Activated CD4-positive, alpha-beta T cell treated with anti-CD3 and anti-CD28 coated beads, Interleukin-2, amount 50 U/mL, for 48 hours (primary cell): Measurements from ENCODE around the gene SLC25A25.

ENCODE experiments used
- DNase-seq, 2 experiments: peaks; one replicate each; pipeline ENCODE4 v3.0.0-alpha.2; 2020

The SLC25A25 gene

GRCh38 chr9:128077847-128078503 is 9.9 kb downstream of the SLC25A25 start:
- DNase-seq, result no peak

- no peak for DNase-seq
These were observed 10.7 kb downstream of the SLC25A25 start for GRCh38 chr9:128078504-128079434.

- no peak for DNase-seq
These were observed 12.2 kb downstream of the SLC25A25 start for GRCh38 chr9:128080206-128080605.

- DNase-seq, result no peak
These were observed 13.0 kb downstream of the SLC25A25 start for GRCh38 chr9:128081056-128081455.

DNA sequence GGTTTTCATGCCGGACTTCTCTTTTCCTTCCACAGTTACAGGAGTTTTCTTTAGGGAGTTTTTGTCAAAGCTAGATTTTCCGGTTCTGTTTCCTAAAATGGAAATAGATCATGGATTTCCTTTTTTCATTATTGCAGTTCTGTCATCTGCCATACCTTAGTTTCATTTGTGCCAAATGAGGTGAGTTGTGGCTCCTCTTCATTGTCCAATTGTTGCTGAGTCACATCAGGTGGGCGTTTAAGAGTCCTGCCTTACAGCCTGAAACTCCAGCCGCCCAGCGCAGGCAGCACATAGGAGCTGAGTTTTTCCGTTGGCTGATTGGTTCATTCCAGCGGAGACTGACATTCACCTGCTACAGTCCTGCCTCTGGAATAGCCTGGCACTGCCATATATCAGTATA is 14.1 kb downstream of the SLC25A25 start:
- no peak for DNase-seq

- no peak for DNase-seq
These were observed 16.7 kb downstream of the SLC25A25 start for GRCh38 chr9:128084746-128085145.

GRCh38 chr9:128085943-128086342 is 17.9 kb downstream of the SLC25A25 start:
- no peak for DNase-seq

GRCh38 chr9:128087262-128087661 is 19.2 kb downstream of the SLC25A25 start:
- DNase-seq, result no peak

- no peak for DNase-seq
These were observed 20.4 kb downstream of the SLC25A25 start for GRCh38 chr9:128088253-128088945.

GRCh38 chr9:128089299-128089698 is 21.3 kb downstream of the SLC25A25 start:
- DNase-seq, result no peak

DNA sequence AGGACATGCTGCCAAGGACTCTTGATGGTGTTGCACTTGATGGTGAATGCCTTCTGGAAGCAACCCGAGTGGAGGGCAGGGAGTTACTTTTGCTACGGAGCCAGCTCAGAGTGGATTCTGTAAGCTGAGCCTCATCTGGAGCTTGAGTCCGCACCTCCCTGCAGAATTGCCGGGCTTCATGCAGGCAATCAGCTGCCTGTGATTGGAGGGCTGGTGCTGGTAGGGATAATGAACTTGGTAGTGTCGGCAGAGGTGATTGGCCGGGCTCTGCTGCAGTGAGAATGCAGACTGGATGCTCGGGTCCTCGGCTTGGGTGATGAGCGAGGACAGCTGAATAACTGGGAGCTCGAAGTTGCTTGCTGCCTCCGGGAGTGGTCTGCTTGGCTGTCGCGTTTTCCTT is 23.1 kb downstream of the SLC25A25 start:
- no peak for DNase-seq

DNA sequence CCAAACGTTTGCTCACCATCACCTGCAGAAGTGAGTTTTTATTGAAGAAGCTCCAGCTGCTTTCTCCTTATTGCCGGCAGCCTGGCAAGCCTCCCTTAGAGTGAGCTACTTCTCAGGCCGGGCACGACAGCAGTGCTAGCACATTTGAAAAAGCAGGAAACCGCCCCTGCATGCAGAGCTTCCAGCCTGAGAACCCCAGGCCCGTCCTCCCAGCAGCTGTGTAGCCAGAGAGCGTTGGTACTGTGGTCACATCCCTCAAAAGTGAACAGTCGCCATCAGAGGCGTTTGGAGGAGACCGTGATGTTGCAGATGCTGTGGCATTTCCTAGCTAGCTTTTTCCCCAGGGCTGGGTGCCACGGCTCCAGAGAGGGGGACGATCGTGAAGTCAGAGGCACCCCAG is 23.5 kb downstream of the SLC25A25 start:
- DNase-seq, result no peak

- no peak for DNase-seq
These were observed 24.4 kb downstream of the SLC25A25 start for GRCh38 chr9:128092199-128092977.

- DNase-seq, result no peak
These were observed 25.0 kb downstream of the SLC25A25 start for GRCh38 chr9:128093011-128093410.

DNA sequence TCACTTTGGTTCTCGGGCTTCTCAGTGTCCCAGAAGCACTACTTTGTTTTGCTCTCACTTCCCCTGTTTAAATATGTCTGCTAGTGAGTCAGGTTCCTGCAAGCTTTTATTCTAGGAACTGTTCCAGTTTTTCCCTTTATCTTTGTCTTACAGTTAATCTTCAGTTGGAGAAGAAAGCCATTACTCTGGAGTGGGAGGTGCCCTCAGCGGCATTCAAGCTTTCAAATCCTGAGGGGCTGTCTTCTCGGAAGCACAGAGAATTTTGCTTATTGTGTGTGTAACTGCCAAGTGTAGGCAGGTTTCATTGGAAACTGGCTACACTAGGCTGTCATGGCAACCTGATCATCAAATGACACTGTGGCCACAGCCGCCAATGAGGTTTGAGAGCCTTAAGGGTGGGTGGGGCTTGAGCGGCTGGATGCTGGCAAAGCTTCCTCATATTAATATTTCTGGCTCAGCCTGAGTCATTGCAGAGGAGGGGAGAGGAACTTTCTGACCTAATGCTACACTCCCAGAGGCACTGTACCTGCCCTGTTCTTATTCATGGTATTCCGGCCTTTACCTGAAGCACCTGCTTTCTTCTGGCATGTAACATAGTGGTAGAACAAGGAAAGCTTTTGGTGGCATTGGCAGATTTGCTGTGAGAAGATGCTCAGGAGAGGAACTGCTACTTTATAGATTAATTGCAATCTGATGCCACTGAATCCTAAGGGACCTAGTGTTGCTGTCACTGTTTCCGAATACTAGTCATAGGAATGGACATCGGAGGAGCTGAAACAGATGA is 26.3 kb downstream of the SLC25A25 start:
- peak; percentile 87 to 91 for DNase-seq

- DNase-seq, result no peak
These were observed 27.0 kb downstream of the SLC25A25 start for GRCh38 chr9:128094950-128095544.

GRCh38 chr9:128096616-128097536 is 28.8 kb downstream of the SLC25A25 start:
- DNase-seq, result no peak

DNA sequence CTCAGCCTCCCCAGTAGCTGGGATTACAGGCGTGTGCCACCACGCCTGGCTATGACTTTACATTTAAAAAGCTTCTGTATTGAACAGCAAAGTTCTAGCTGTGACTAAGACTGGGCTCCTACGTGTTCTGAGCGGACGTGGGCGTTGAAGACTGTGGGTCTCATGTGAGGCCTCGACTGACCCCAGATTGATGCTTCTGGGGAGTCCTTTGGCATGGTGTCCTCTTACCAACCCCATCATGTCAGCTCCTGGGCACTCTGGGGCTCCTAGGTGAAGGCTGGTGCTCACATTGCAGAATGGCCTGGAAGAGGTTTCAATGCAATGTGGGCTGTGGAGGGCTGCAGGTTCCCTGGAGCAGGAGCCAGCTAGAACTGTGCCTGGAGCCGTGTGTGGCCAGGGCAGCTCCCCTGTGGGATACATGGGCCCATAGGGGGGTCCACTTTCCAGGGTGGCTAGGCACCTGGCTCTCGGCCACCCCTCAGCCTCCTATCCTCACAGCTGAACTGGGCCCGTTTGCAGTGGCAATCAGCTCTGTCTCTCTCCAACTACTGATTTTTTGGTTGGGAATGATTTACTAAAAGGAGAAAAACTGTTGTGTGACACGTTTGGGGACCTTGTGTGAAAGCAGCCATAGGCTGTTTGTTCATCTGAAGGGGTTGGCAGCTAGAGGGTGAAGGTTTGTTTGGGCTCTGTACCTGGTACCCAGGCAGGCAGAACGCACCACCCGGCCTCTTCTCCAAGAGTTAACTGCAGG is 29.7 kb downstream of the SLC25A25 start:
- DNase-seq, result no peak
